Bronchial epithelial cell (primary cell): Measurements from ENCODE around the gene GSG1L. TPM values are rescaled to one million over a fixed set of nuclear protein-coding genes. Genes with fewer than 3 reads are reported as not detected.
A peak's percentile ranks its signal among the peaks of the same experiment; 100 is the strongest.

Source experiments
- DNase-seq: peaks from one replicate; pipeline ENCODE4 v3.0.0-alpha.2; 2010; ENCODE audit warnings: low read depth
- FAIRE-seq: peaks from 2 replicates; lab custom pipeline; 2011; peaks lifted over from hg19 to GRCh38; lab: Jason Lieb, UNC
- H3K27me3 ChIP-seq: 2 replicates; pipeline ENCODE4 v1.5.1; 2011; ENCODE audit warnings: low read length; ENCODE audit not compliant: control insufficient read depth, insufficient read depth
- H3K36me3 ChIP-seq: 2 replicates; pipeline ENCODE4 v1.5.1; 2011; ENCODE audit warnings: low read length; ENCODE audit not compliant: control insufficient read depth, insufficient read depth
- H3K4me3 ChIP-seq: 2 replicates; pipeline ENCODE4 v1.5.1; 2011; ENCODE audit warnings: mild to moderate bottlenecking, low read depth, low read length, control low read depth
- CTCF ChIP-seq: IDR thresholded peaks from 2 replicates; pipeline ENCODE4 v1.5.1; 2011; ENCODE audit warnings: mild to moderate bottlenecking, moderate library complexity, low read length, control low read depth, inconsistent platforms; ENCODE audit not compliant: insufficient read depth, severe bottlenecking
- total RNA-seq: library from RNA; depleted of rRNA; stranded (reverse); fragments of >200 nt; gene quantifications from 2 replicates; pipeline ENCODE4 v1.2.1, GENCODE V29; 2014

The GSG1L gene
- total RNA-seq, 1 donor from 2014 or later = not detected

- TF ChIP-seq CTCF = no peak
- DNase-seq = no peak
- no peaks in the 10 kb centered on the region for H3K27me3 ChIP-seq
- no peaks in the 10 kb centered on the region for H3K36me3 ChIP-seq
- no peak for FAIRE-seq
- no peak overlapping the region for H3K4me3 ChIP-seq
Observed at GRCh38 chr16:27922433-27922832, 141.1 kb downstream of the GSG1L start.

GRCh38 chr16:27921134-27921533, 142.4 kb downstream of the GSG1L start:
- Histone ChIP-seq H3K27me3 (no peaks in the 10 kb centered on the region), H3K36me3 (no peaks in the 10 kb centered on the region), H3K4me3 (no peak overlapping the region)
- no peak for TF ChIP-seq CTCF
- DNase-seq = no peak
- FAIRE-seq = no peak

GRCh38 chr16:27920391-27920891, 143.1 kb downstream of the GSG1L start:
- TF ChIP-seq CTCF = peak; percentile 33
- Histone ChIP-seq H3K27me3 (no peaks in the 10 kb centered on the region), H3K36me3 (no peaks in the 10 kb centered on the region), H3K4me3 (no peak overlapping the region)
- no peak for FAIRE-seq
- DNase-seq = peak; percentile 50

GRCh38 chr16:27918755-27919154, 144.8 kb downstream of the GSG1L start:
- Histone ChIP-seq H3K27me3 (no peaks in the 10 kb centered on the region), H3K36me3 (no peaks in the 10 kb centered on the region), H3K4me3 (no peak overlapping the region)
- FAIRE-seq = no peak
- TF ChIP-seq CTCF = no peak
- no peak for DNase-seq

GRCh38 chr16:27917949-27918348, 145.6 kb downstream of the GSG1L start:
- Histone ChIP-seq H3K36me3 (no peaks in the 10 kb centered on the region), H3K4me3 (no peak overlapping the region), H3K27me3 (no peaks in the 10 kb centered on the region)
- no peak for TF ChIP-seq CTCF
- no peak for DNase-seq
- peak; percentile 52 for FAIRE-seq

- DNase-seq = no peak
- no peaks in the 10 kb centered on the region for H3K36me3 ChIP-seq
- H3K4me3 ChIP-seq = no peak overlapping the region
- H3K27me3 ChIP-seq = no peaks in the 10 kb centered on the region
- no peak for TF ChIP-seq CTCF
- FAIRE-seq = no peak
Observed at GRCh38 chr16:27911486-27911885, 152.0 kb downstream of the GSG1L start.
